ENCODE measurements around the gene RNF43.

RNF43 gene

DNA sequence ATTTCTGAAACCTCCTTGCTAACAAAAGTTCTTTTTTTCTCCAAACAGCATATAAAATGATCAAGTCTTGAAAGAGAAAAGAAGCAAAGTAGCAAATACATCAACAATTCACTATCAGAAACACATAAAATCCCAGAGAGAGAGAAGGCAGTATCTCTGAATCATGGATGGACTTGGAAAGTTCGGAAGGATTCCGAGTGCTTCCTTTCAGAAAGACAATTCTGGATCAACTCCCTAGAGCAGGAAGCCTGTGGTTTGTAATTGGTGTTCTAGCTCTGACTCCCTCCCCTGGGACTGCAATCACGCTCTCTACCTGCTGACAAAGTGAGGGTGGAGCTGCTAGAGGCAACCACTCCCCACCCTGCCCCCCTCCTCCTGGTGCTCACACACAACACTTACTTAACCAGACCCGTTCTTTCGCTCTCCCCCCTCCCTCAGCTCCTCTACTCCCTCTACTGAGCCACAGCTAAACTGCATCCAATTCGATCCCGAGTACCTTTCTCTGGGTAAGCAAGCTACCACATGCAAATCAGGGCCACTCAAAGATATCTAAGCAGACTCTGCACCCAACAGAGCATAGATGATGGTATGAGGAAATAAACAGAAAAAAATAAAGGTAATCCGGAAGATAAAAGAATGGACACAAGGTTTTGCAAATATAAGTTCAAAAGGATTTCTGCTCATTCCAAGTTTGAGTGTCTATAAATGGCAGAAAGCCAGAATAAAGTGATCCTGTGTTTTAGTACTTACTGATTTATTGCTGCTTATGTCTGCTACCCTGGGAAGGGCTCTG is at the start of gene RNF43:
Gene RNF43 (minus strand): TSS at position 235 of the 793 bp plus-strand sequence. CDS start 1,957 bp downstream, outside the sequence.
- intact Hi-C loops (cut with DNase I) = loop anchor here (1.0 to 5.0 kb wide), 2 partner anchors 65 to 168 kb away; partner anchors contain the start of gene SUPT4H1
- peak; percentile 55 to 95 (median 68) for DNase-seq

DNA sequence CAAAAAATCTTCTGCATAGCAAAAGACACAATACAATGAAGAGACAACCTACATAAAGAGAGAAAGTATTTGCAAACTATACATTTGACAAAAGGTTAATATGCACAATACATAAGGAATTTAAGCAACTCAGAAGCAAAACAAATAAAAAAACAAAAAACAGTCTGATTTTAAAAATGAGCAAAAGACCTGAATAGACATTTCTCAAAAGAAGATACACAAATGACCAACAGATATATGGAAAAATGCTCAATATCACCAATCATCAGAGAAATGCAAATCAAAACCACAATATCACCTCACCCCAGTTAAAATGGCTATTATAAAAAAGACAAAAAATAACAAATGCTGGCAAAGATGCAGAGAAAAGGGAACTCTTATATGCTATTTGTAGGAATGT is 38.2 kb upstream of the RNF43 start:
- intact Hi-C loops (cut with DNase I) = no loop called here
- DNase-seq = no peak

DNA sequence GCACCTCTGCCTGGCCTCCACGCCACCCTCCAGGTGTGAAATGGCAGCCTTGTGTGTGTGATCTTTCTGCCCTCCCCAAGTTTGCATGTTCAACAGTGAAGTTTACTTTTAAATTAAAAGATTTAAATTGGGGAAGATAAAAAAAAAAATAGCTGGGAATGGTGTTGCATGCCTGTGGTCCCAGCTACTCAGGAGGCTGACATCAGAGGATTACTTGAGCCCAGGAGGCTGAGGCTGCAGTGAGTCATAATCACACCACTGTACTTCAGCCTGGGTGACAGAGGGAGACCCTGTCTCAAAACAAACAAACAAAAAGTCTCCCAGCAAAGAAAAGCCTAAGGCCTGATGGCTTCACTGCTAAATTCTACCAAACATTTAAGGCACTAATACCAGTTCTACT is 35.4 kb upstream of the RNF43 start:
- intact Hi-C loops (cut with DNase I) = no loop called here
- no peak for DNase-seq

DNA sequence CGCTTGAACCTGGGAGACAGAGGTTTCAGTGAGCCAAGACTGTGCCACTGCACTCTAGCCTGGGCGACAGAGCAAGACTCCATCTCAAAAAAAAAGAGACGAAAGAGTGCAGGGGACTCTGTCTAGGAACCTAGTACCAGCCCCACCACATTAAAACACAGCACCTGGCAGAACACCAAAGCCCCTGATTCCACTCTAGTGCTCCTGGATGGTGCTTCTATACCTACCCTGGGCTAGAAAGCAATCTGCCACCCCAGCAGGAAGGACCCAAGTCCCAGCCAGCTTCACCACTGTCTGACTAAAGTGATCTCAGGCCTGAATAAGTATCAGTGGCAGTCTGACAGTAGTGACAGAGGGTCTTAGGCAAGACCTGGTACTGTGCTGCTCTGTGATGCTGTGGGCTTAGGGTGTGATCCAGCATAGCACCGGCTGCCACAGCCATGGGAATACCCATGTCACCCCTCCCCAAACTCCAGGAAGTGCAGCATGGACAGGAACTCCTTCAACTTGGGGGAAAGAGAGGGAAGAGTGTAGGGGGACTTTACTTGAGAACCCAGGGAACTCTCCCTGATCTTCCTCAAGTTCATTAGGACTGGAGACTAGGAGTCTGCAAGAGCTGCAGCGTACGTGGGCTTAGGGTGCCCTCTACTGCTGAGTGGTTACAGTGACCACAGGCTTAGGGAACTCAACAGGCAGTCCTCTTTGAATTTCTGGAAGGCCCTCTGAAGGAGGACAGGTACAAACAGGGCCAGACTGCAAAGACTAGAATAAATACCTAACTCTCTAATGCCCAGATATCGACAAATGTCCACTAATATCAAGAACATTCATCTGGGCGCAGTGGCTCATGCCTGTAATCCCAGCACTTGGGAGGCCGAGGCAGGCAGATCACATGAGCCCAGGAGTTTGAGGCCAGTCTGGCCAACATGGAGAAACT is 30.0 kb upstream of the RNF43 start:
- intact Hi-C loops (cut with DNase I) = no loop called here
- DNase-seq = peak in 6 of 10 donors; percentile 15 to 89 (median 28)

DNA sequence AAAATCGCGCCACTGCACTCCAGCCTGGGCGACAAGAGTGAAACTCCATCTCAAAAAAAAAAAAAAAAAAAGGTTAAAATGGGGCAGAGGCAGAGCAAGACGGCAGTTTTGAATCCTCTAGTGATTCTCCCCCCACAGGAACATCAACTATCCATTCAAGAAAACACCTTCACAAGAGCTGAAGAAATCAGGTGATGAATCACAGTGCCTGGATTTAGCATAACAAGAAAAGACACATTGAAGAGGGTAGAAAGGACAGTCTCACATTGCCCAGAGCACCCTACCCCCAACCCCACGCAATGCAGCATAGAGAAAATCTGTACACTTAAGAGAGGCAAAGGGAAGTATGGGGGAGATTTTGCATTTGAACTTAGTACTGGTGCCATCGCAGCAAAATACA is 28.8 kb upstream of the RNF43 start:
- DNase-seq = no peak
- intact Hi-C loops (cut with DNase I) = no loop called here

DNA sequence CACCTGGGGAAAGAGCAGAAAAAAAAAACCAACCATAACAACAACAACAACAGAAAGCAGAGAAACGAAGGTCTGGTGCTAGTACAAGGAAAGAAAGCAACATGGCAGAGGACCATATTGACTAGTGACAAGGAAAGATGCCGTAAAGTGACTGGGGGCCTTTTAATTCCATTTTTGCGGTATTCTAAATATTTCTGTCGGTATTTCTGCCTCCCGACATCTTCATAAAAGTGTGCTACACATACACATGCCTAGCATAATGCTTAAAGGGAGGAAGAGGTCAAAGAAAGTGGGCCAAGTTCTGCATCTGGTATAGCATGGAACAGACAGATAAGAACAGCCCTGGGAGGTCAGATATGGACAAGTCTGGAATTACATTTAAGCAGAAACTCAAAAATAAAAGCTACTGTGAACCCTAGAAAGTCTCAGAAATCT is 19.5 kb upstream of the RNF43 start:
- intact Hi-C loops (cut with DNase I) = no loop called here
- DNase-seq = no peak

DNA sequence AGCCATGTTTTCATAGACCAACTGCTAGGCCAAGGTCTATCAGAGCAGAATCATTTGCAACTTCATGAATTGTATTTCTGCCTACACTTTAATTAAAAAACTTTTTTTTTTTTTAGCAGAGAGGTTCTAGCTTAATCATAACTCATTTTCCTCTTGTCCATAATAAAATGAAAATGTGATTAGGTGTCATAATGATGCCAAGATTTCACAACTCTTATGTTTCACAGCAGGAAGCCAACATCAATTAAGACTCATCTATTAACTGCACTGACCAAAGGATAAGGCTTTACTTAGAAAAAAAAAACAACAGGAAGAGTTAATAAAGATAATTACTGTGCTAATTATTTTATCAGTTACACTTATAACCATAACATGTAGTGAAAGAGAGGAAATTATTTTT is 18.9 kb upstream of the RNF43 start:
- DNase-seq = no peak
- intact Hi-C loops (cut with DNase I) = no loop called here

DNA sequence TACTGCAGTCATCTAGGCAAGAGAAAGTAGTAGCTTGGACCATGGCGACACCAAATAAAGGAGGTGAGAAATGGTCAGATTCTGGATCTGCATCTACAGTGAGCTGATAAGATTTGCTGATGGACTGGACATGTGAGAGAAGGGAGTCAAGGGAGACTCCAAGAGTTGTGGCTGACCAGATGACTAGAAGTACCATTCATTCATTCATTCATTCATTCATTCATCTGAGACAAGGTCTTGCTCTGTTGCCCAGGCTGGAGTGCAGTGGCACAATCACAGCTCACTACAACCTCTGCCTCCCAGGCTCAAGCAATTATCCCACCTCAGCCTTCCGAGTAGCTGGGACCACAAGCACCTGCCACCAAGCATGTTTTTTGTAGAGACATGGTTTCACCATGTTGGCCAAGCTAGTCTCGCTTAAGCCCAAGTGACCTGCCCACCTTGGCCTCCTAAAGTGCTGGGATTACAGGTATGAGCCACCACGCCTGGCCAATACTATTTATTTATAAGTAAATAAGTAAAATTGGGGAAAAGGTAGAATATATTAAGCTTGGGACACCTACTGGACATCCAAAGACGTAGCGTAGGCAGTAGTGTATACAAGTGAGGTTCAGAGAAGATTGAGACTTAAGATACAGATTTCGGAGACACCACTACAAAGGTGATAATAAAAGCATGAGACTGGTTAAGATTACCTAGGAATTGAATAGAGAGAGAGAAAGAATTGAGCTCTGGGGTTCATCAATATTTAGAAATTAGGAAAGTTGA is 15.7 kb upstream of the RNF43 start:
- DNase-seq = no peak
- intact Hi-C loops (cut with DNase I) = no loop called here

DNA sequence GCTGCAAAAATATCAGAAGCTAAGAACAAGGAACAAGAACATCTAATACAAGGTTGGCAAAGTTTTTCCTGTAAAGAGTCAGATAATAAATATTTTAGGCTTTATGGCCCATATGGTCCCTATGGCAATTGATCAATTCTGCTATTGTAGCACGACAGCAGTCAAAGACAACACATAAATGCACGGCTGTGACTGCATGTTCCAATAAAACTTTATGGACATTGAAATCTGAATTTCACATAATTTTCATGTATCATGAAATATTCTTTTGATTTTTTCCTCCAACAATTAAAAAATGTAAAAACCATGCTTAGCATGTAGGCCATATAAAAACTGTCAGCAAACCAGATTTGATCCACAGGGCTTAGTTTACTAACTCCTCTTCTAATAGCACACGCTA is 10.5 kb upstream of the RNF43 start:
- no peak for DNase-seq
- intact Hi-C loops (cut with DNase I) = no loop called here

DNA sequence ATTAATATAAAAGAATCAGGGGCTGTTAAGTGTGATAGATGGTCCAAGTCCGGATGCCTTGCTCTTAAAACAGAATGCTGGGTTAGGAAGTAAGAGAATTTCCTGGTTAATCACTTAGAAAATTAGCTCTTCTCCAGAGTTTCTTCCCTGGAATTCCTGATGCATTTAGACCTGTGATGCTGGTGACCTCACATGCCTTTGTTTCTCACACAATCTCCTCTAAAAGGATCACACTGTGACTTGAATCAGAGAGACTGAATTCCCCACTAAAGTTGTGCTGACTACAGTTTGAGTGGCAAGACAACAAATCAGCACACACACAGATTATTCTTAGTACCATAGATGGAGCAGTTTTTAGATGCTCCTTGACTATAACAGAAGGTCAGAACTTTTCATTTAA is 4.4 kb upstream of the RNF43 start:
- intact Hi-C loops (cut with DNase I) = no loop called here
- no peak for DNase-seq

DNA sequence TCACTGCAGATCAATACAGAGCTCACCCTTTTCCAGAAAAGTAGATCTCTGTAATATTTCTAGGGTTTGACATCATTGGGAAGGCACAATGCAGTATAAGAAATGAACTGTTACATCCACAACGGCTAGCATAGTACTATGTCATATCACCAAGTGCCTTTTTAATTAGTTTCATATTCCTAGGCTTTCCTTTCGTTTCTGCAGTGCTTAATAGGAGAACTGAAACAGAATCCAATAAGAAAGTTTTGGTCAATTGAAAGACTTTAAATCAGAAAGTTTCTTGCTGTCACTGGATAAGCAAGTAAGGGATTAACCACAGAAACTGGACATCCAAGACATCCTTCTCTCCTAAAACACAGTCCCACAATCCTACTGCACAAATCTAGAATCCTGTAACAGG is 3.5 kb upstream of the RNF43 start:
- DNase-seq = no peak
- intact Hi-C loops (cut with DNase I) = no loop called here

DNA sequence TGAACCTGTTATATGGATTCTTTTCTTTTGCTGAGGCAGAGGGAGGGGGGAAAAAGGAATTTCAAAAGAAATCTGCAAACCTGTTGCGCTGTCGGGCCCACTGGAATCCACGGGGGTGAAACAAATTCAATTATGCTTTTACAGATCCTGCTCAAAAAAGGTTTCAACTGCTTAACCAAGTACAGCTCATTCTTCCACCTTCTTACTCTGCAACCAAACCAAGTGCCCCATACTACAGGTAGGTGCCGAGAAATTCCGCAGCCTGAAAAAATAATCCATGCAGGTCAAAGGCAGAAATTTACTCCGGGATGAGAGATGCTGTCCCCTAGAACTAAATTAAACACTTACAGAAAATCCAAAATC is 416 bp downstream of the RNF43 start:
- DNase-seq = no peak
- intact Hi-C loops (cut with DNase I) = loop anchor here (1.0 to 5.0 kb wide), 2 partner anchors 65 to 168 kb away; partner anchors contain the start of gene SUPT4H1

DNA sequence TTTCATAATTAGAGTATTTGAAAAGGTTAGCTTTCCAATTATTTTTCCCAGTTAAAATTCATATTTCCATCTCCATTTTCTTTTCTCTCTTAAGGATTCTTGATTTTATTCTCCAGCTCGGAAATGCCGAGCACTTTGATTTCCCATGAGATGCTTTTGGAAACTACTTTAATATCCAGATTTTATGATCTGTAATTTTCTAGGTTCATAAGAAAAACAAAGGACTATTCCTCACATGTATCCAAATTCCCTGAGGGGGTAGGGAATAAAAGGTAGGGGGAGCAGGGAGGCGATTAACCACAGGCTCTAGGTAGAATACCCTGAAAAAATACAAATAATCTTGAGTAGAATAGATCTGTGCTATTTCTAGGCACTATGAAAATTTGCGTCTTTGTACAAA is 938 bp downstream of the RNF43 start:
- no peak for DNase-seq
- intact Hi-C loops (cut with DNase I) = loop anchor here (5.0 kb wide), 1 partner anchor 64 kb away; the partner anchor contains the start of gene SUPT4H1

DNA sequence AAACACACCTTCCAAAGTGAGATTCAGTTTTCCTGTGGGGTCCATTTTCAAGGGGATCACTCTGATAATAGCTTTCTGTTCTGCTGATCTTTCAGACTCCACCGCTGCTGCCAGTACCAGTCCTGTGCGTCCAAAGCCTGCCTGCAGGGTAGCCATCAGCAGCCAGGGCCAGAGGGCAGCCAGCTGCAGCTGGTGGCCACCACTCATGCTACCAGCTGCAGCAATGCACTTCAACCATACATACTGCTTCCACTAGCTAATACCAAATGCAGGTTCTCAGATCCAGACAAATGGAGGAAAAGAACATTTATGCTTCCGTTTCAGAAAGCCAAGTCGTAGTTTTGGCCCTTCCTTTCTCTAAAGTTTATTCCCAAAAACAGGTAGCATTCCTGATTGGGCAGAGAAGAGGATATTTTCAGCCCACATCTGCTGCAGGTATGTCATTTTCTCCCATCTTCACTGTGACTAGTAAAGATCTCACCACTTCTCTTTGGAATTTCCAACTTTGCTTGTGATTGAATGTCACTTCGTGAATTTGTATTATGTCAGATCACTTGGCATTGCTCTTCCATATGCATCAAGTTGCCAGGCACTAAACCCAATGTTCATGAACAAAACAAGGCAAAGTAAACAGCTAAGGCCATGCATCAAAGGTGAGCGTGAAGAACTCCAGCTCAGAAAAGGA is 1.8 kb downstream of the RNF43 start:
- intact Hi-C loops (cut with DNase I) = loop anchor here (5.0 kb wide), 1 partner anchor 63 kb away; the partner anchor contains the start of gene SUPT4H1
- DNase-seq = peak in 4 of 10 donors; percentile 2 to 80 (median 16)

DNA sequence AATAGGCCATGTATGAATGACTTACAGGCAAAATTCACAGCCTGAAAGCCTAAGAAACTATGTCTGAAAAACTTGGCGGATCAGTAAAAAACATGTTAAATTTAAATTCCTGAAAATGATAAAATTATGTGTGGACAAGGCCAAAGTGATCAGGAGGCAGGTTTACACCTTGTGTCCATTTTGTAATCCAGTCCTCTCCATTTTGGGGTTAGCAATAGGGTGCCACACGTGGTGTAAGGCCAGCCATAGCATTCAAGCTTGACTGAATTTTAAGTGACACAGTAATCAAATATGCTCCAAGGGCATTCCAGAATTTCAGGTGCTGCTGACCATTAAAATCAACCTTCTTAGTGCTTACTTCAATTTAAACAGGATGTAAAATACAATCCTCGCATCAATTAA is 2.7 kb downstream of the RNF43 start:
- intact Hi-C loops (cut with DNase I) = no loop called here
- no peak for DNase-seq

DNA sequence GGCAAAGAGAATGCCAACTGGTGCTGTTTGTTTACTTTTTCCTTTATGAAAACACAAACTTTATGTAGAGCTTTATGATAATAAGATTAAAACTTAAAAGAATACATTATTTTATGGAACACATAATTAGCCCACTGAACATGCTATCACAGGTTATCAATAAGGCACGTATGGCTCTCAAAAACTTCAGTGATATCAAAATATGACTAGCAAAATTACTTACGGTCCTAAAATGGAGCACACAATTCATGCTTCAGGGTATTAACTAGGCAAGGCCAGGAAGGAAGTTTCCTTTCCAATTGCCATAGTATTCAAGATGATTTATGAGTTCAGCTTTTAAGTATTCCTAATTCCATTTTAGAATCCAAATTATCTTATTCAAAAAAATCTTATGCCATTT is 3.6 kb downstream of the RNF43 start:
- intact Hi-C loops (cut with DNase I) = no loop called here
- DNase-seq = no peak

DNA sequence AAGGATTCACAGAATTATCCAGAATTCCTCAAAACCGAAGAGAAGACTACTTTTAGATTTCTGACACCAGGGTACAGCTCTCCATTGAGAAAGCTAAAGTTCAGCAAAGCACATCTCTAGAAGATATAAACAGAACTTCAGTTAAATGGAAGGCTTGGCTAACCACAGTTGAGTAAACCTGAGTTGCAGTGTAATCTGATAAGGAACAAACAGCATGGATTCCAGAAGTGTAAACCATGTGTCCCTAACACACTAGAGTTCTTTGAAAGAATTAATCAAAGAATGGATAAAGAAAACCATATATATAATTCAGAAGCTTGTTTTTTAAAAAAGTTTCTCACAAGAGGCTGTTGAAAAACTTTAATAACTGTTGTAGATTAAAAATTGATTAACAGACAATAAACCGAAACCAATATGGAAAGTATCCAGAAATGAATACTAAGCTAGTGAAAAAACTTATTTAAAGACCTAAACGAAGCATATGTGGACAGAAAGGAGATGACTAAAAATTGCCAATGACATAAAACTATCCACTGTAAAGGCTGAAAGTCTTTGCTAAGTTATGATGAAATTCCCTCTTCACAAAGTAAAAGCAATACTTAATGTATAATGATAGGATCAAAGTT is 4.3 kb downstream of the RNF43 start:
- intact Hi-C loops (cut with DNase I) = no loop called here
- DNase-seq = no peak

DNA sequence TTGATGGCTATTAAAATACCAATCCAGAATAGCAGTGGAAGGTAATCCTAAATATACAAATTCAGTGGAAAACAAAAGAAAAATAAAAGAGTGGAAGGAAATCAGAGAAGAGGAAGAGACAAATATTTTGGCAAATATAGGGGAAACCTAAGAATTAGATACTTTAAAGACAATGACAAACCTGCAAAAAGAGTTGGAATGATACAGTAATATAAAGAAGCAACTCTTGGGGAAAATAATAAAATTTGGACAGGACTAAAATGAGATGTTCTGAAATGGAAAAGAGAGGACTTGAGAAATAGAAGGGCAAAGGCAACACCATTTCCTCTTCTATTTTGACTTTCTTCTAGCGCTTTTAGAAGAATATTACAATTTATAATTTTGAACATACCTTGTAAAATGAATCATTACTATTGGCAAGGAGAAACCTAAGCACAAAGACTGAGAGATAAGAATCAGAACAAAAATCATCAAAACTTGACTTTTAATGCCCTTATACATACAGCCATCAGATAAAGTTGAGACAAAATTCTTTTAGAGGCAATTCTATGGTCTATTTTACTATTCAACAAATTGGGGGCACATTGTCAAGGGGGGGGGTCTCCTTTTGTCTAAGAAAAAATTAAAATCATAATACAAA is 5.2 kb downstream of the RNF43 start:
- intact Hi-C loops (cut with DNase I) = no loop called here
- no peak for DNase-seq

DNA sequence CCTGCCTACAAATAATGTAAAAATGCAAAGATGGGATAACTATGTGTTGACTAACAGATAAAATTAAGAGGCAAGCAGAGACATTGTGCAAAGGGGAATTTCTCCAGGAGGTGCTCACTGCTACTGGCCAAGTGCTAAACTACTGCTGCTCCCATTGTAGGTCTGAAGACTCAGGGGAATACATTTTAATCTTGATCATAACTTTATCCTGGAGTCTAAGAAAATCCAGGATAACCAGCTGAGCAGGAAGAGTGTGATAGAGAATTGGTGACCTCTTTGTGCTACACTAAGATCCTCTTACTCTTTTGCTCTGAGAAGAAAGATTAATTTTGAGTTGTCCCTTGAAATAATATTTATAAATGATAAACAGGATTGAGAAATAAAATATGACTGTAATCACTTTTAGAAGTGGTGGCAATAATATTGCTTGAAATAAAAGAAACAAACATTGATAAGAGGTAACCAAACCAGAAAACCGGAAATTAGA is 5.9 kb downstream of the RNF43 start:
- intact Hi-C loops (cut with DNase I) = no loop called here
- DNase-seq = no peak

Data from posterior cingulate gyrus (tissue), 11 donors.